IMR-90 (cell line): Measurements from ENCODE around the gene IQGAP2. TPM values are rescaled to one million over a fixed set of nuclear protein-coding genes. Genes with fewer than 3 reads are reported as not detected.

ENCODE experiments used
- ATAC-seq: fragments of 200-7000 bp; cut with Tn5 transposase; 2 replicates; pipeline ENCODE4 v1.9.1; 2020; ENCODE audit warnings: low read depth, mild to moderate bottlenecking, moderate library complexity
- BruUV-seq: library from RNA; stranded (reverse); fragments of 400-500 nt; replicated peaks from 2 replicates; lab custom pipeline; 2021; lab: Mats Ljungman, UMichigan
- CTCF ChIA-PET: fragments of 300-600 bp; formaldehyde crosslinking; extraction: SDS; loops from one replicate; lab custom pipeline; 2021; ENCODE audit warnings: antibody characterized with exemption; lab: Yijun Ruan, JAX
- POLR2A ChIA-PET: fragments of 300-600 bp; sonication (Branson Sonifier 250); formaldehyde crosslinking; loops from one replicate; lab custom pipeline; 2022; ENCODE audit warnings: antibody characterized with exemption; ENCODE audit not compliant: unreplicated experiment; lab: Charles Lee
- DNase-seq: peaks from one replicate; pipeline ENCODE4 v3.0.0; 2013
- H2AFZ ChIP-seq: replicated peaks from 2 replicates; pipeline ENCODE3; 2013; ENCODE audit warnings: low read length, mild to moderate bottlenecking; ENCODE audit not compliant: poor library complexity
- H2AK5ac ChIP-seq: 2 replicates; pipeline ENCODE4 v1.6.1; 2013; ENCODE audit warnings: low read depth, low read length, inconsistent platforms
- H2AK9ac ChIP-seq: replicated peaks from 2 replicates; pipeline ENCODE3; 2013; ENCODE audit warnings: mild to moderate bottlenecking, low read depth, low read length, moderate library complexity; ENCODE audit not compliant: poor library complexity
- H2BK120ac ChIP-seq: 2 replicates; pipeline ENCODE4 v1.6.1; 2013; ENCODE audit warnings: low read depth, low read length, inconsistent platforms
- H2BK15ac ChIP-seq: 3 replicates; pipeline ENCODE4 v1.6.1; 2013; ENCODE audit warnings: low read depth, low read length, inconsistent platforms
- H2BK20ac ChIP-seq: 2 replicates; pipeline ENCODE4 v1.6.1; 2013; ENCODE audit warnings: low read depth, mild to moderate bottlenecking, inconsistent platforms, low read length, moderate library complexity
- H2BK5ac ChIP-seq: 2 replicates; pipeline ENCODE4 v1.6.1; 2013; ENCODE audit warnings: mild to moderate bottlenecking, low read depth, low read length, inconsistent platforms; ENCODE audit not compliant: poor library complexity, severe bottlenecking
- H3K14ac ChIP-seq: replicated peaks from 2 replicates; pipeline ENCODE4 v1.6.1; 2013; ENCODE audit warnings: low read depth, low read length, inconsistent platforms
- H3K18ac ChIP-seq: 2 replicates; pipeline ENCODE4 v1.6.1; 2013; ENCODE audit warnings: low read depth, low read length, control low read depth
- H3K23ac ChIP-seq: 2 replicates; pipeline ENCODE4 v1.6.1; 2013; ENCODE audit warnings: low read depth, low read length, inconsistent platforms
- H3K27ac ChIP-seq: 2 replicates; pipeline ENCODE4 v1.5.1; 2013; ENCODE audit warnings: mild to moderate bottlenecking, control low read depth, low read length; ENCODE audit not compliant: insufficient read depth
- H3K27me3 ChIP-seq: 2 replicates; pipeline ENCODE4 v1.6.1; 2013; ENCODE audit warnings: low read length; ENCODE audit not compliant: control insufficient read depth, insufficient read depth
- H3K36me3 ChIP-seq: 2 replicates; pipeline ENCODE4 v1.6.1; 2013; ENCODE audit warnings: low read length, mixed read lengths; ENCODE audit not compliant: control insufficient read depth, insufficient read depth
- H3K4ac ChIP-seq: 2 replicates; pipeline ENCODE4 v1.6.1; 2013; ENCODE audit warnings: low read depth, low read length, inconsistent platforms
- H3K4me1 ChIP-seq: 2 replicates; pipeline ENCODE4 v1.6.1; 2013; ENCODE audit warnings: low read length, mixed read lengths; ENCODE audit not compliant: control insufficient read depth, insufficient read depth
- H3K4me2 ChIP-seq: 2 replicates; pipeline ENCODE4 v1.6.1; 2013; ENCODE audit warnings: low read depth, mild to moderate bottlenecking, control low read depth, low read length, moderate library complexity
- H3K4me3 ChIP-seq: 2 replicates; pipeline ENCODE4 v1.5.1; 2013; ENCODE audit warnings: low read depth, mild to moderate bottlenecking, control low read depth, low read length, moderate library complexity; ENCODE audit not compliant: insufficient read depth
- H3K56ac ChIP-seq: 2 replicates; pipeline ENCODE4 v1.6.1; 2013; ENCODE audit warnings: low read length, inconsistent platforms; ENCODE audit not compliant: insufficient read depth; ENCODE audit errors: extremely low read depth
- H3K79me1 ChIP-seq, 2 experiments: 2 replicates each; pipeline ENCODE4 v1.6.1; 2013; ENCODE audit warnings: low read length in 2 of 2, inconsistent platforms in 1 of 2, low read depth in 1 of 2
- H3K9ac ChIP-seq: 2 replicates; pipeline ENCODE4 v1.6.1; 2013; ENCODE audit warnings: low read depth, low read length, control low read depth
- H3K9me1 ChIP-seq: 2 replicates; pipeline ENCODE4 v1.6.1; 2013; ENCODE audit warnings: low read length, inconsistent platforms; ENCODE audit not compliant: insufficient read depth
- H3K9me3 ChIP-seq: 2 replicates; pipeline ENCODE4 v1.6.1; 2013; ENCODE audit warnings: low read length; ENCODE audit not compliant: control insufficient read depth, insufficient read depth
- H4K20me1 ChIP-seq: 2 replicates; pipeline ENCODE4 v1.6.1; 2013; ENCODE audit warnings: low read length, inconsistent platforms; ENCODE audit not compliant: insufficient read depth
- H4K5ac ChIP-seq: 2 replicates; pipeline ENCODE4 v1.6.1; 2013; ENCODE audit warnings: mild to moderate bottlenecking, low read depth, low read length, control low read depth
- H4K8ac ChIP-seq, 2 experiments: 2 replicates each; pipeline ENCODE4 v1.6.1; 2013; ENCODE audit warnings: low read depth in 2 of 2, low read length in 2 of 2, control low read depth in 1 of 2, inconsistent platforms in 1 of 2
- H4K91ac ChIP-seq: 2 replicates; pipeline ENCODE4 v1.6.1; 2013; ENCODE audit warnings: low read depth, low read length, inconsistent platforms; ENCODE audit not compliant: insufficient read depth
- BHLHE40 ChIP-seq: fragments of 150-350 bp; IDR thresholded peaks from 2 replicates; pipeline ENCODE4 v1.6.1; 2016; ENCODE audit warnings: mild to moderate bottlenecking, low read depth, low read length
- CEBPB ChIP-seq: IDR thresholded peaks from 2 replicates; pipeline ENCODE4 v1.6.1; 2012; ENCODE audit warnings: low read depth, low read length, improper control_type of control experiment
- CHD1 ChIP-seq: IDR thresholded peaks from 2 replicates; pipeline ENCODE4 v1.6.1; 2012; ENCODE audit warnings: low read depth, low read length, improper control_type of control experiment
- CTCF ChIP-seq: conservative IDR thresholded peaks from 2 replicates; pipeline ENCODE4 v1.5.1; 2012; ENCODE audit warnings: mild to moderate bottlenecking, low read depth, low read length, improper control_type of control experiment
- ELK1 ChIP-seq: fragments of 150-350 bp; IDR thresholded peaks from 2 replicates; pipeline ENCODE4 v1.6.1; 2016; ENCODE audit warnings: low read depth, mild to moderate bottlenecking, low read length, moderate library complexity, borderline replicate concordance
- FOS ChIP-seq: fragments of 150-350 bp; IDR thresholded peaks from 2 replicates; pipeline ENCODE4 v1.6.1; 2016; ENCODE audit warnings: low read depth, low read length
- MAFK ChIP-seq: IDR thresholded peaks from 2 replicates; pipeline ENCODE4 v1.6.1; 2012; ENCODE audit warnings: low read depth, low read length, improper control_type of control experiment
- MAZ ChIP-seq: IDR thresholded peaks from 2 replicates; pipeline ENCODE4 v1.6.1; 2012; ENCODE audit warnings: low read depth, mild to moderate bottlenecking, low read length, improper control_type of control experiment, moderate library complexity, borderline replicate concordance
- MXI1 ChIP-seq: IDR thresholded peaks from 2 replicates; pipeline ENCODE4 v1.6.1; 2012; ENCODE audit warnings: low read depth, mild to moderate bottlenecking, low read length, moderate library complexity, borderline replicate concordance
- NFE2L2 ChIP-seq: fragments of 150-350 bp; IDR thresholded peaks from 2 replicates; pipeline ENCODE4 v1.6.1; 2016; ENCODE audit warnings: low read depth, mild to moderate bottlenecking, low read length
- POLR2A ChIP-seq: IDR thresholded peaks from 2 replicates; pipeline ENCODE4 v1.6.1; 2012; ENCODE audit warnings: mild to moderate bottlenecking, low read depth, low read length
- RAD21 ChIP-seq: IDR thresholded peaks from 2 replicates; pipeline ENCODE4 v1.6.1; 2012; ENCODE audit warnings: low read length, improper control_type of control experiment
- RCOR1 ChIP-seq: IDR thresholded peaks from 2 replicates; pipeline ENCODE4 v1.6.1; 2012; ENCODE audit warnings: mild to moderate bottlenecking, low read length, improper control_type of control experiment; ENCODE audit not compliant: insufficient replicate concordance
- RFX5 ChIP-seq: IDR thresholded peaks from 2 replicates; pipeline ENCODE4 v1.8.0; 2012; ENCODE audit warnings: low read depth, mild to moderate bottlenecking, low read length, moderate library complexity
- SMC3 ChIP-seq: fragments of 150-350 bp; IDR thresholded peaks from 2 replicates; pipeline ENCODE4 v1.6.1; 2016; ENCODE audit warnings: low read depth, mild to moderate bottlenecking, antibody characterized with exemption, low read length, moderate library complexity
- USF2 ChIP-seq: fragments of 150-350 bp; IDR thresholded peaks from 2 replicates; pipeline ENCODE4 v1.6.1; 2017; ENCODE audit warnings: mild to moderate bottlenecking, antibody characterized with exemption, low read length, low read depth
- WGBS, 2 experiments: methylation state at CpG; one replicate each; pipeline versions ENCODE4 v1.1.5 to v1.1.7; 2013; ENCODE audit warnings: missing lambda C conversion rate in 2 of 2; ENCODE audit not compliant: insufficient read length in 1 of 2; ENCODE audit errors: extremely low coverage in 2 of 2; 5-methylcytosine and 5-hydroxymethylcytosine counted together
- dilution Hi-C: fragments of 300-500 bp; cut with HindIII; formaldehyde crosslinking; loops from one replicate; pipeline ENCODE4 v1.14.3; 2018; ENCODE audit warnings: low sequenced_read_pairs; ENCODE audit not compliant: unreplicated experiment
- in situ Hi-C: fragments of 300-500 bp; cut with MboI; formaldehyde crosslinking; loops from 3 replicates; pipeline ENCODE4 v1.14.3; 2019; ENCODE audit warnings: low sequenced_read_pairs, inconsistent platforms, mixed read lengths
- intact Hi-C: fragments of 100-400 bp; cut with micrococcal nuclease; formaldehyde crosslinking; loops from 2 replicates; pipeline ENCODE4 v1.10.0; 2022
- polyA plus RNA-seq, 3 experiments: library from polyadenylated mRNA; depleted of rRNA; stranded (reverse); fragments of >200 nt; gene quantifications; 2 replicates each; pipeline ENCODE4 v1.2.3, GENCODE V29; 2012; ENCODE audit warnings: low replicate concordance in 1 of 3
- total RNA-seq: library from RNA; depleted of rRNA; stranded (reverse); fragments of >200 nt; gene quantifications from 2 replicates; pipeline ENCODE4 v1.2.3, GENCODE V29; 2012

The IQGAP2 gene
- total and polyA plus RNA-seq, 2 of the 4 experiments (the other 2 are of a cell fraction) = 0.21 to 0.36 TPM

- Histone ChIP-seq H4K20me1 (no peaks in the 10 kb centered on the region), H2BK15ac (no peak overlapping the region), H2AK9ac (no peak overlapping the region), H2BK20ac (no peak overlapping the region), H4K5ac (no peak overlapping the region), H3K23ac (no peak overlapping the region), H3K27me3 (no peaks in the 10 kb centered on the region), H2BK120ac (no peak overlapping the region), H3K4me2 (no peak overlapping the region), H3K9me3 (no peaks in the 10 kb centered on the region), H3K36me3 (no peaks in the 10 kb centered on the region), H3K4me3 (no peak overlapping the region), H2AFZ (no peak overlapping the region), H4K91ac (no peak overlapping the region), H4K8ac (no peak overlapping the region), H3K56ac (no peak overlapping the region), H3K9ac (no peak overlapping the region), H3K18ac (no peak overlapping the region), H2BK5ac (no peak overlapping the region), H3K79me1 (no peaks in the 10 kb centered on the region), H3K27ac (no peak overlapping the region), H3K4me1 (no peaks in the 10 kb centered on the region), H3K14ac (no peak overlapping the region), H2AK5ac (no peak overlapping the region), H3K9me1 (no peaks in the 10 kb centered on the region), H3K4ac (no peak overlapping the region)
- WGBS, 2 experiments = no CpG with 5 or more reads among the region's 4 CpGs
- dilution Hi-C loops = no loop called here
- intact Hi-C loops = no loop called here
- no TSS peak for BruUV-seq
- TF ChIP-seq SMC3 = no peak
- no peak for TF ChIP-seq CHD1
- TF ChIP-seq MXI1 = no peak
- TF ChIP-seq RCOR1 = no peak
- TF ChIP-seq RFX5 = no peak
- TF ChIP-seq CEBPB = no peak
- no peak for TF ChIP-seq MAZ
- TF ChIP-seq BHLHE40 = no peak
- TF ChIP-seq POLR2A = no peak
- TF ChIP-seq FOS = no peak
- TF ChIP-seq RAD21 = no peak
- no peak for TF ChIP-seq ELK1
- no peak for TF ChIP-seq MAFK
- TF ChIP-seq NFE2L2 = no peak
- no peak for TF ChIP-seq USF2
- TF ChIP-seq CTCF = no peak
- in situ Hi-C loops = no loop called here
- ChIA-PET CTCF (no interaction called here), POLR2A (no interaction called here)
- DNase-seq (no peak), ATAC-seq (no peak)
These were observed 52.5 kb downstream of the IQGAP2 start for GRCh38 chr5:76455531-76456133.
